Stomach (tissue), 9 donors: ENCODE results near the gene TF. TPM values are rescaled to one million over a fixed set of nuclear protein-coding genes. Genes with fewer than 3 reads are reported as not detected.
"Not testable (repeated sequence)": the region's sequence is repeated elsewhere in the genome, so short reads cannot be mapped to it uniquely, and the experiment has no call there.

Experiments used
- DNase-seq, 2 donors: peaks; one replicate each; pipeline versions ENCODE4 v3.0.0 to v3.0.0-alpha.2; 2013 to 2019
- H3K27ac ChIP-seq, 5 donors: fragments of 200-600 bp in 4 of 5; sonication (generic) in 4 of 5; one replicate each; pipeline ENCODE4 v1.5.1; 2013 to 2019; ENCODE audit warnings: mild to moderate bottlenecking in 1 of 5, moderate library complexity in 1 of 5
- H3K27me3 ChIP-seq, 3 donors: fragments of 200-600 bp; sonication (generic); one replicate each; pipeline ENCODE4 v1.5.1; 2017 to 2019; ENCODE audit warnings: mixed run types in 1 of 3
- H3K36me3 ChIP-seq, 4 donors: fragments of 200-600 bp; sonication (generic); 1 replicate in 3 of 4; 2 replicates in 1 of 4; pipeline ENCODE4 v1.5.1; 2016 to 2019
- H3K4me1 ChIP-seq, 4 donors: fragments of 200-600 bp; sonication (generic); one replicate each; pipeline ENCODE4 v1.5.1; 2016 to 2019
- H3K4me3 ChIP-seq, 4 donors: fragments of 200-600 bp; sonication (generic) in 3 of 4; one replicate each; pipeline ENCODE4 v1.5.1; 2016 to 2019; ENCODE audit warnings: mild to moderate bottlenecking in 1 of 4
- H3K9me3 ChIP-seq, 4 donors: fragments of 200-600 bp; sonication (generic); one replicate each; pipeline ENCODE4 v1.5.1; 2016 to 2019
- EP300 ChIP-seq: sonication (generic); formaldehyde crosslinking; IDR thresholded peaks from one replicate; pipeline ENCODE4 v1.6.1; 2017; ENCODE audit warnings: antibody characterized with exemption
- POLR2A ChIP-seq, 4 donors: fragments of 450-650 bp; IDR thresholded peaks; one replicate each; pipeline ENCODE4 v1.6.1; 2016; ENCODE audit warnings: antibody characterized with exemption in 4 of 4, control low read depth in 2 of 4, mild to moderate bottlenecking in 1 of 4, moderate library complexity in 1 of 4
- POLR2AphosphoS5 ChIP-seq, 3 donors: sonication (generic); formaldehyde crosslinking; IDR thresholded peaks; one replicate each; pipeline ENCODE4 v1.6.1; 2016; ENCODE audit warnings: antibody characterized with exemption in 3 of 3
- WGBS, 5 donors: extraction: QIAGEN DNeasy Blood & Tissue Kit in 3 of 5; methylation state at CpG; one replicate each; pipeline versions ENCODE4 v1.1.5 to v1.1.7; 2013 to 2018; 5-methylcytosine and 5-hydroxymethylcytosine counted together
- intact Hi-C: fragments of 100-400 bp; cut with DNase I; formaldehyde crosslinking; loops from one replicate; pipeline ENCODE4 v1.15.1; 2023; ENCODE audit warnings: low total_unique reads
- polyA plus RNA-seq, 3 donors: library from polyadenylated mRNA; stranded (reverse); fragments of 200-250 nt; gene quantifications; one replicate each; pipeline ENCODE4 v1.2.3, GENCODE V29; 2013
- total RNA-seq, 5 donors: library from RNA; depleted of rRNA; stranded (reverse); fragments of >200 nt; gene quantifications; one replicate each; pipeline versions ENCODE4 v1.1.0 to v1.2.3, GENCODE V29; 2014 to 2016
- TF ChIP-seq, protein P1 (sequence below), 7 experiments: fragments of 450-650 bp in 4 of 7; fragments of 200-600 bp in 3 of 7; sonication (generic) in 3 of 7; IDR thresholded peaks; one replicate each; pipeline ENCODE4 v1.5.1; 2016 to 2019; ENCODE audit warnings: antibody characterized with exemption in 7 of 7, control low read depth in 2 of 7, mild to moderate bottlenecking in 1 of 7
- donor health status: healthy with polysubstance abuse.
- donor health status: Bipolar disorder and iron deficiency.
- donor health status: healthy.

The TF gene
- total and polyA plus RNA-seq, 8 donors, result under 0.01 to 16.2 (median 0.68) TPM; not detected in 1

- intact Hi-C loops, result no loop called here
- Histone ChIP-seq H3K27me3 (no peaks in the 10 kb centered on the region), H3K27ac (no peak overlapping the region), H3K36me3 (no peaks in the 10 kb centered on the region), H3K9me3 (no peaks in the 10 kb centered on the region), H3K4me3 (no peak overlapping the region), H3K4me1 (no peaks in the 10 kb centered on the region)
- WGBS, 5 donors, result 91 to 95% (median 94%) methylated on average over 7 of the region's 7 CpGs
- TF ChIP-seq POLR2A (IDR thresholded peaks at IDR 0.05), result no peak
- TF ChIP-seq POLR2AphosphoS5 (IDR thresholded peaks at IDR 0.05), result no peak
- TF ChIP-seq, protein P1, sequence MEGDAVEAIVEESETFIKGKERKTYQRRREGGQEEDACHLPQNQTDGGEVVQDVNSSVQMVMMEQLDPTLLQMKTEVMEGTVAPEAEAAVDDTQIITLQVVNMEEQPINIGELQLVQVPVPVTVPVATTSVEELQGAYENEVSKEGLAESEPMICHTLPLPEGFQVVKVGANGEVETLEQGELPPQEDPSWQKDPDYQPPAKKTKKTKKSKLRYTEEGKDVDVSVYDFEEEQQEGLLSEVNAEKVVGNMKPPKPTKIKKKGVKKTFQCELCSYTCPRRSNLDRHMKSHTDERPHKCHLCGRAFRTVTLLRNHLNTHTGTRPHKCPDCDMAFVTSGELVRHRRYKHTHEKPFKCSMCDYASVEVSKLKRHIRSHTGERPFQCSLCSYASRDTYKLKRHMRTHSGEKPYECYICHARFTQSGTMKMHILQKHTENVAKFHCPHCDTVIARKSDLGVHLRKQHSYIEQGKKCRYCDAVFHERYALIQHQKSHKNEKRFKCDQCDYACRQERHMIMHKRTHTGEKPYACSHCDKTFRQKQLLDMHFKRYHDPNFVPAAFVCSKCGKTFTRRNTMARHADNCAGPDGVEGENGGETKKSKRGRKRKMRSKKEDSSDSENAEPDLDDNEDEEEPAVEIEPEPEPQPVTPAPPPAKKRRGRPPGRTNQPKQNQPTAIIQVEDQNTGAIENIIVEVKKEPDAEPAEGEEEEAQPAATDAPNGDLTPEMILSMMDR (IDR thresholded peaks at IDR 0.05), result no peak
- TF ChIP-seq EP300, result no peak
- no peak for DNase-seq
Observed at GRCh38 chr3:133776794-133777438, 30.7 kb downstream of the TF start.

- intact Hi-C loops, result no loop called here
Observed at GRCh38 chr3:133777807-133778568, 31.8 kb downstream of the TF start.

GRCh38 chr3:133779626-133780203 lies 33.5 kb downstream of the TF start:
- WGBS, 5 donors, result 42 to 76% (median 52%) methylated on average over 4 of the region's 4 CpGs
- Histone ChIP-seq H3K4me1 (no peaks in the 10 kb centered on the region), H3K4me3 (no peak overlapping the region), H3K36me3 (no peaks in the 10 kb centered on the region), H3K27me3 (peaks cover 0 to 6% (median 4%) of the 10 kb centered on the region in 3 donors), H3K9me3 (peaks cover 0 to 4% (median 0%) of the 10 kb centered on the region in 4 donors), H3K27ac (no peak overlapping the region)
- DNase-seq, result no peak
- TF ChIP-seq POLR2AphosphoS5 (IDR thresholded peaks at IDR 0.05) (no peak), EP300 (no peak), POLR2A (IDR thresholded peaks at IDR 0.05) (no peak)
- TF ChIP-seq, protein P1 (IDR thresholded peaks at IDR 0.05), result no peak
- intact Hi-C loops, result no loop called here

More at GRCh38 chr3:133777807-133778568, 31.8 kb downstream of the TF start:
- Histone ChIP-seq H3K4me1 (no peaks in the 10 kb centered on the region), H3K27me3 (no peaks in the 10 kb centered on the region), H3K4me3 (no peak overlapping the region), H3K36me3 (no peaks in the 10 kb centered on the region), H3K27ac (no peak overlapping the region), H3K9me3 (no peaks in the 10 kb centered on the region)
- WGBS, 5 donors, result 50 to 66% (median 60%) methylated on average over 8 of the region's 8 CpGs
- DNase-seq, result no peak
- TF ChIP-seq, protein P1 (IDR thresholded peaks at IDR 0.05), result no peak
- TF ChIP-seq POLR2AphosphoS5 (IDR thresholded peaks at IDR 0.05), result no peak
- TF ChIP-seq POLR2A (IDR thresholded peaks at IDR 0.05), result no peak
- TF ChIP-seq EP300, result no peak

- 81 to 91% (median 86%) methylated on average over 6 of the region's 6 CpGs for WGBS, 5 donors
- H3K27me3 ChIP-seq, H3K27ac ChIP-seq, intact Hi-C loops, H3K9me3 ChIP-seq, H3K36me3 ChIP-seq, DNase-seq, H3K4me1 ChIP-seq, H3K4me3 ChIP-seq: not testable (repeated sequence)
Observed at GRCh38 chr3:133780756-133781155, 34.6 kb downstream of the TF start.
